DMS79 (cell line): ENCODE results near the gene JAKMIP2.

Experiments
- DNase-seq: peaks from one replicate; lab custom pipeline; 2025; lab: John Stamatoyannopoulos, UW

Gene JAKMIP2

GRCh38 chr5:147697380-147697779 lies 85.1 kb downstream of the JAKMIP2 start:
- no peak for DNase-seq

- no peak for DNase-seq
These were observed 87.8 kb downstream of the JAKMIP2 start for GRCh38 chr5:147694772-147695171.

DNA sequence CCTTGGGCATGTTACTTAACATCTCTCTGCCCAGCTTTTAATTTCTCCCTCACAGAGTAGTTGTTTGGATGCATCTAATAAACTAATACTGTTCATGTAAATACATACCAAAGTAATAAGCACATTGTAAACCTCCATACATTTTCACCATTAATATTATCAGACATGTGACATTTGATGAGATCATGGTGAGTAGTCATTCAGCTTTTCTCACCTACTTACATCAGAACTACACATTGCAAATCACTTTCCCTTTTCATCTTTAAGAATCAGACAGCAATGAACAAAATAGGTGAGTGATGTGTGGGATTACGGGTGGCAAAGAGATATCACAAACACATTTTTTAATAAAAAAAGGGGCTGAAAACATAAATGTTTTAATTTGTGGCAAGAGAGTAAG lies 89.3 kb downstream of the JAKMIP2 start:
- no peak for DNase-seq

GRCh38 chr5:147691130-147691529 lies 91.4 kb downstream of the JAKMIP2 start:
- no peak for DNase-seq

- no peak for DNase-seq
These were observed 91.9 kb downstream of the JAKMIP2 start for GRCh38 chr5:147690595-147690994.

DNA sequence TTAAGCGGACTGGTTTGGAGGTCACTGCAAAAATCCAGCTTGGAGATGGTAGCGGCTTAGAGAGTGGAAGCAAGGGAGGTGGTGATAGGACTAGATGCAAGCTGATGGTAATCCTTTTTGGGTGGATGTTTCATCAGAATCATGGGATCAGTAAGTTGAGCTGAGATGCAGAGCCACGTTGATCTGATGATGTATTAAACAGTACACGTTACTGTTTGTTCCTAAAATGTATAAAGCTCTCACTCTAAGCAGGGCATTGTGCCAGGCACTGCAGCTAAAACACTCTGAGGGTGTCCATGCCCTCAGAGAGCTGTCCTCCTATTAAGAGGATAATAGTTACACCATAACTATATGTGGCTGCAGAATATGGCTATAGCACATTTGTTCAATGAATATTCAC lies 93.1 kb downstream of the JAKMIP2 start:
- DNase-seq: no peak

DNA sequence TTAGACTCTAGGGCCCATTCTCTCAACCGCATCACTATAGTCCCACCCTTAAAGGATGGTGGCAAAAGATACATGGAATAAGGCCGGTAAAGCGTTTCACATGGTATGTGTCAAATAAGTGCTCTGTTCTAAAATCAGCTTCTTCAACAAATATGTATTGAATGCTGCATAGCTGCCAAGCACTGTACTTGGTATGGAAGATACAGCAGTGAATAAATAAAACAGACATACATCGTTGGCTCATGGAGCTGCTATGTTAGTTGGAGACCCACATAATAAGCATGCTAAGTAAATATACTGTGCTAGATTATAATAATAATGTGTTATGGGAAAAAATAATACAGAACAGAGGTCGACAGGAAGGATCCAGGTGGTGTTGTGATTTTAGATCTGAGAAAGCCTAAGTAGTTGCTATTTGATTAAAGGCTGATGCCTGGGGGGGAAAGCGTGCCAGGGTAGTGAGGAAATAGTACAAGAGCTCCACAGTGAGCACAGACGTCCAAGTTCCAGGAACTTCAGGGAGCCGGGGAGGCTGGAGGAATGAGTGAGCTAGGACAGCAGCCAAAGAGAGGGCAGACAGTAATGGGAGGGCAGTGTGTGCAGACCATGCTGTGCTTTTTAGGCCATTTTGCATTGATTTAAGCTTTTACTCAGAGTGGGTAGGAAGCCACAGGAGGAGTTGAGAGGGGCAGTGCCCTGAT lies 93.7 kb downstream of the JAKMIP2 start:
- no peak for DNase-seq

DNA sequence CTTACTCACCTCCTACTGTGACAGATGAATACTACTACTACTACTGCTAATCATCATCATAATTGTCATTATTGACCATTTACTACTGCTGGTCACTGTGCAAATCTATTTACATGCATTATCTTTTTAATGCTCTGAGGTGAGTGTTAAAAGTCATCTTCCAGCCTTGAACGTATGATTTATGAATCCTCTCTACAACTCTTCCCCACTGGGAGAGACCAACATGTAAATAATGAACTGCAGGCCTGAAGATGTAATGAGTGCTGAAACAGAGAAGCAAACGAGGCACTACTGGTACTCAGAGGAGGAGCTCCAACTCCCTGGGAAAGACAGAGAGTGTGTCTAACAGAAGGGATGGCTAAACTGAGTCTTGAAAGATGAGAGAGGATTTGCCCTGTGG lies 95.4 kb downstream of the JAKMIP2 start:
- no peak for DNase-seq

GRCh38 chr5:147686421-147686820 lies 96.1 kb downstream of the JAKMIP2 start:
- no peak for DNase-seq

- no peak for DNase-seq
These were observed 96.5 kb downstream of the JAKMIP2 start for GRCh38 chr5:147685993-147686392.

GRCh38 chr5:147675168-147675567 lies 107.4 kb downstream of the JAKMIP2 start:
- DNase-seq: no peak

DNA sequence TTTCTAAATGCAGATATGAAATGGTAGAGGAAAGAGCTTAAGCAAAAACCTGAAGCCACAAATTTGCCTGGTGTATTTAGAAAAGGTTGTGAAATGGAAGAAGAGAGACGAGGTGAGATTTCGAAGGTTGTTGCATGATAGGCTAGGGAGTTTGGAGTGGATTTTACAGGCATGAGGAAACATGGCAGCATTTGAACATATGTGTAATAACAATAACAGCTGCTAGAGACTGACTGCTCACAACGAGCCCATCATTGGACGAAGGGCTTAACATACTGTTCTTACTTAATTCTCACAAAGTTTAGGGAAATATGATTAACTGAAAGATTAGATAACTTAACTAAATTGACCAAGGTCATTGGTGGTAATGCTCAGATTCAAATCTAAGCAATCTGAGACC lies 108.1 kb downstream of the JAKMIP2 start:
- no peak for DNase-seq

- DNase-seq: no peak
These were observed 108.7 kb downstream of the JAKMIP2 start for GRCh38 chr5:147673791-147674190.

DNA sequence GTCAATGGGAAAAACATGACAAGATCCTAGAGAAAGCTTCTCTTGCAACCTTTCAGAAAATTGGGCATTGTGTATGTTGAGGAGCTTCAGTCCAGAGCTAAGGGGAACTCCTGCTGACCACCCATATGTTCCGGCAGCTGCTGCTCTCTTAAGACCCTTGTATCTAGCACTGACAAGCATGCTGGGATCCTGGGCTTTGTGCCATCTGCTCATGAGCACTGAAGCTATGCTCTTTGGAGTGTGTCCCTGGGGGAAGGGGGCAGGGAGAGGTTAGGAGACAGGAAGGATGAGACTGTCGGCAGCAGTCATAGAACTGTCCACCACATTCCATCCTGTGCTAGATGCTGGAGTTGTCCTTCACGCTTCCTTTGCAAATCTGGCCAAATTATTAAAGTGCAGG lies 109.3 kb downstream of the JAKMIP2 start:
- no peak for DNase-seq

- DNase-seq: no peak
These were observed 111.2 kb downstream of the JAKMIP2 start for GRCh38 chr5:147671365-147671764.

- no peak for DNase-seq
These were observed 111.7 kb downstream of the JAKMIP2 start for GRCh38 chr5:147670815-147671214.

- DNase-seq: no peak
These were observed 113.2 kb downstream of the JAKMIP2 start for GRCh38 chr5:147669169-147669869.

GRCh38 chr5:147668385-147668784 lies 114.1 kb downstream of the JAKMIP2 start:
- no peak for DNase-seq

GRCh38 chr5:147667363-147667762 lies 115.2 kb downstream of the JAKMIP2 start:
- no peak for DNase-seq

GRCh38 chr5:147666419-147666818 lies 116.1 kb downstream of the JAKMIP2 start:
- no peak for DNase-seq

- DNase-seq: no peak
These were observed 121.0 kb downstream of the JAKMIP2 start for GRCh38 chr5:147661541-147661940.

- no peak for DNase-seq
These were observed 123.2 kb downstream of the JAKMIP2 start for GRCh38 chr5:147659166-147659929.
